ENCODE results near the gene RRP1B.

DNA sequence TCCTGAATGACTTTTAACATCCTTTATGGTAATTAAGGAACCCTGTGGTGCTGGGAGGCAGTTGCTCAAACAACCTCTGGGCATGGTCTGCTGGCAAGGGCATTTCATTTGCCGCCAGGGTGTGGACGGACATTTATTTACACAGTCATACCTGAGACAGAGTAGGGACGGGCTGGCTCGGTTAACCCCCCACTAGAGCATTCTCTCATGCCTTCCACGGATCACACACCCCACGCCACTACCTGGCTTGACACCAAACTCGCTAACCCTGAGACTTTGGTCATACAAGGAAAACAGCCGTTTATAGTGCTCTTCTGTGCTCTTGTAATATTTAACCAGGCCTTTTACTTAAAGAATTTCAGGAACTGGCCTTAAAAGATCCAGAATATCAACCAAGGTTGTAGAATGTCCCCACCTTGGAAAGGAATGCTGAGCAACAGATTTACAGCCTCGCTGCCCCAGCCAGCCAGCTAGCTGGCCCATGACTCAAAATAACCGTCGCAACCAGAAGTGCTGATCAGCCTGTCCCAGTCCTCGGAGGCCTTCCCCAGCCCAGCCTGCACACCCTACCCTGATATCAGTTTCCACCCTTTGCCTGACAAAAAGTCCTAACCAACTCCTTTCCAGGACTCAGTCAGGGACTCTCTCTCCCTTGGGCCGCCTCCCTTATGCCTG lies 53.0 kb downstream of the RRP1B start:
- TF ChIP-seq, protein P1, sequence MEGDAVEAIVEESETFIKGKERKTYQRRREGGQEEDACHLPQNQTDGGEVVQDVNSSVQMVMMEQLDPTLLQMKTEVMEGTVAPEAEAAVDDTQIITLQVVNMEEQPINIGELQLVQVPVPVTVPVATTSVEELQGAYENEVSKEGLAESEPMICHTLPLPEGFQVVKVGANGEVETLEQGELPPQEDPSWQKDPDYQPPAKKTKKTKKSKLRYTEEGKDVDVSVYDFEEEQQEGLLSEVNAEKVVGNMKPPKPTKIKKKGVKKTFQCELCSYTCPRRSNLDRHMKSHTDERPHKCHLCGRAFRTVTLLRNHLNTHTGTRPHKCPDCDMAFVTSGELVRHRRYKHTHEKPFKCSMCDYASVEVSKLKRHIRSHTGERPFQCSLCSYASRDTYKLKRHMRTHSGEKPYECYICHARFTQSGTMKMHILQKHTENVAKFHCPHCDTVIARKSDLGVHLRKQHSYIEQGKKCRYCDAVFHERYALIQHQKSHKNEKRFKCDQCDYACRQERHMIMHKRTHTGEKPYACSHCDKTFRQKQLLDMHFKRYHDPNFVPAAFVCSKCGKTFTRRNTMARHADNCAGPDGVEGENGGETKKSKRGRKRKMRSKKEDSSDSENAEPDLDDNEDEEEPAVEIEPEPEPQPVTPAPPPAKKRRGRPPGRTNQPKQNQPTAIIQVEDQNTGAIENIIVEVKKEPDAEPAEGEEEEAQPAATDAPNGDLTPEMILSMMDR (IDR thresholded peaks at IDR 0.05) = peak in 1 of 7 experiments; percentile 12
- TF ChIP-seq EP300 (IDR thresholded peaks at IDR 0.05) = no peak
- peak in 2 of 3 donors; percentile 11 to 51 for TF ChIP-seq POLR2AphosphoS5 (IDR thresholded peaks at IDR 0.05)

All from stomach (tissue), 4 donors.